NCI-H1092 treated with DMSO at 0.1 percent for 48 hours (cell line): ENCODE measurements around the gene MYLIP.
"Not testable (repeated sequence)": the region's sequence is repeated elsewhere in the genome, so short reads cannot be mapped to it uniquely, and the experiment has no call there.

Experiments
- DNase-seq: peaks from one replicate; lab custom pipeline; 2025; lab: John Stamatoyannopoulos, UW

Gene MYLIP

DNA sequence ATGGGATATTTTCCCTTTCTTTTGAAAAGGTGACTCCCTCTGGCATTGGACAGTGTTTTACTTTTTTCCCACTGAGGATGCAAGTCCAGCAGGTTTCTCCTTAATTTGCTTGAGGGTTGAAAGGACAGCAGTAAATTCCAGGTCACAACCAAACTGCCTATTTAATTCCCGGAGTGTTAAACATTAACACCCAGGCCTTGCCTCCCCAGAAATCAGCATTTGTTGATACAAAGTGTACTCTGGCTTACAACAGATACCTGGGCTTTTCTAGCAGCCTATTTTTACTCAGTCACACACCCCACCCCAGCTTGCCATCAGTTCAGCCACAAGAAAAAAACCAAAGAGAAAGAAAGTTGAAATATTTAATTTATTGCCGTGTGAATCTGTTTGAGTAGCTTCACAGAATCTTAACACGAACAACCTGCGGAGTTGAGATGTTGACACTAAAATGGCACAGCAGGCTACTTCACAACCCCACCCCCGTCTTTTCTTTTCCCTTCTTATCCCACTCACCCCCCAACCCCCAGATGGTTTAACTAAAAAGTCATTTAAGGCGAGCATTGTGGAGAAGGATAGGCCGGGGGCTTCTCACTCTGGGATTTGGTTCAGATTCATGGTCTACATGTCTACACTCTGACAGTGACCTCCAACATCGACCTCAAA is 45.7 kb downstream of the MYLIP start:
- DNase-seq, result no peak

DNA sequence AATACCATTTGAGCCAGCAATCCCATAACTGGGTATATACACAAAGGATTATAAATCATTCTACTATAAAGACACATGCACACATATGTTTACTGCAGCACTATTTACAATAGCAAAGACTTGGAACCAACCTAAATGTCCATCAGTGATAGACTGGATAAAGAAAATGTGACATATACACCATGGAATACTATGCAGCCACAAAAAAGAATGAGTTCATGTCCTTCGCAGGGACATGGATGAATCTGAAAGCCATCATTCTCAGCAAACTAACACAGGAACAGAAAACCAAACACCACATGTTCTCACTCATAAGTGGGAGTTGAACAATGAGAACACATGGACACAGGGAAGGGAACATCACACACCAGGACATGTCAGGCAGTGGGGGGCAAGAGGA is 47.7 kb downstream of the MYLIP start:
- not testable (repeated sequence) for DNase-seq

DNA sequence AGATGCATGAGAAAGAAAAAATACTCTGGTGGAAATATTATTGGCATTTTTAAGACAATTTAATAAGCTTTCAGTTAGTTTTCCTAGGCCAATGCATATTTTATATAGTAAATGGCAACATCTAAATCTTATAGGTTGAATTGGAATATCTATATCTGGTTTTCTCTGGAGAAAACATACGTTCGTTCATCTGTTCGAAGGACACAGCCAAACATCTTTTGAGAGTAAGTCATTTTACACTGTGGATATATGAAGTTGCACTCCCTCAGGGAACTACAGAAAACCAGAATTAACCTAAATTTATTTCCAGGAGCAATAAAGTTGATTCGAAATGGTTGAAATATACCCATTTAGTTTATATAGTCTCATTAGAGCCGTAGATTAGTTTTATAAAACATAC is 49.0 kb downstream of the MYLIP start:
- DNase-seq, result no peak

DNA sequence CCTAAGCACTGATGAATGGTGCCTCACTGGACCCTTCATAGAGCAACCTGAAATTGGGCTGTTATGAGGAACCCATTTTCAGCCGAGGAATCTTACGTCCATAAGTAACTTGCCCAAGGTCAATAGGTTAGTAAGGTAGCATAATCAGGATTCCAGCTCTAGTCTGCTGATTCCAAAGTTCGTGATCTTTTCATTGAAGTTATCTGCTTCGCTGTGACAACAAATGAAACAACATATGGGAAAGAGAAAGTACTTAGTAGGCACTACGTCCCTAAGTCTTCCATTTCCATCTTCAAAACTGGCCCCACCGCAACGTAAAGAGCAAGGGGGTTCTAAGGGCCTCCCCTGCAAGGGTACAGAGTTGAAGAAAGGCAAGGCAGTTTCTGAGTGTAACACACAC is 49.5 kb downstream of the MYLIP start:
- no peak for DNase-seq

DNA sequence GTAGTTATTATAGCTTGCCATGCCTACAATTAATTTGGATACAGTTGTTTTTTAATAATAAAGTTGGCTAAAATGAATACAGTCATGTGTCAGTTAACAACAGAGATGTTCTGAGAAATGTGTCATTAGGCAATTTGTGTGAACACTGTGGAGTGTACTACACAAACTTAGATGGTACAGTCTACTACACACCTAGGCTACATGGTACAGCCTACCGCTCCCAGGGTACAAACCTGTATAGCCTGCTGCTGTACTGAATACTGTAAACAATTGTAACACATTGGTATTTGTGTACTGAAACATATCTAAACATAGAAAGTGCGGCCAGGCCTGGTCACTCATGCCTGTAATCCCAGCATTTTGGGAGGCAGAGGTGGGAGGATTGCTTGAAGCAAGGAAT is 50.2 kb downstream of the MYLIP start:
- DNase-seq, result no peak

DNA sequence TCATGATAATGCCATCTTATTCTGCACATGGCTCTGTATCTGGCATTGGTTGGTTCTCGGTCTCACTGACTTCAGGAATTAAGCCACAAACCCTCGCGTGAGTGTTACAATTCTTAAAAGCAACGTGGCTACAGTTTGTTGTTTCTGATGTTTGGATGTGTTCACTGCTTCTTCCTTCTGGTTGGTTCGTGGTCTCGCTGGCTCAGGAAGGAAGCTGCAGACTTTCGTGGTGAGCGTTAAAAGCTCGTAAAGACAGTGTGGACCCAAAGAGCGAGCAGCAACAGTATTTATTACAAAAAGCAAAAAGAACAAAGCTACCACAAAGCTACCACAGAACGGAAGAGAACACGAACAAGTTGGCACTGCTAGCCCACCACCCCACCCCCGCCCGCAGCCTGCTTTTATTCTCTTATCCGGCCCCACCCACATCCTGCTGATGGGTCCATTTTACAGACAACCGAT is 51.1 kb downstream of the MYLIP start:
- DNase-seq, result no peak

DNA sequence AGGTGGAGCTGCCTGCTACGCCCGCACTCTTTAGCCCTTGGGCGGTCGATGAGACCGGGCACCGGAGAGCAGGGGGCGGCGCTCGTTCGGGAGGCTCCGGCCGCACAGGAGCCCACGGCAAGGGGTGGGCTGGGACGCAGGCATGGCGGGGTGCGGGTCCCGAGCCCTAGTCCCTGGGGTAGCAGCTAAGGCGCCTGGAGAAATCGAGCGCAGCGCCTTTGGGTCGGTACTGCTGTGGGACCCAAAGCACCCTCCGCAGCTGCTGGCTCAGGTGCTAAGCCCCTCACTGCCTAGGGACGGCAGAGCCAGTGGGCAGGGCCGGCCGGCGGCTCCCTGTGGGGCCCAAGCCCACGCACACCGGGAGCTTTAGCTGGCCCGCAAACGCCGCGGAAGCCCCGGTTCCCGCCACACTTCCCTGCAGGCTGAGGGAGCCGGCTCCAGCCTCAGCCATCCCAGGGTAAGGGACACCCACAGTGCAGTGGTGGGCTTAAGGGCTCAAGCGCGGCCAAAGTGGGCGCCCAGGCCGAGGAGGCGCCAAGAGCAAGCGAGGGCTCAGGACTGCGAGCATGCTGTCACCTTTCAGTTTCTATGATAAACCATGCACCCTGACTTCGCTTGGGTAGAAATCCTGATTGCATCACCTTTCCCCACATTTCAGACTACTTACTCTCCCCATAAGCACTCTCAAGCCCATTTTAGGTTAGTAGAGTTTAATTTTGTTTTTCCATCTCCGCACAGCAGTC is 52.0 kb downstream of the MYLIP start:
- no peak for DNase-seq

DNA sequence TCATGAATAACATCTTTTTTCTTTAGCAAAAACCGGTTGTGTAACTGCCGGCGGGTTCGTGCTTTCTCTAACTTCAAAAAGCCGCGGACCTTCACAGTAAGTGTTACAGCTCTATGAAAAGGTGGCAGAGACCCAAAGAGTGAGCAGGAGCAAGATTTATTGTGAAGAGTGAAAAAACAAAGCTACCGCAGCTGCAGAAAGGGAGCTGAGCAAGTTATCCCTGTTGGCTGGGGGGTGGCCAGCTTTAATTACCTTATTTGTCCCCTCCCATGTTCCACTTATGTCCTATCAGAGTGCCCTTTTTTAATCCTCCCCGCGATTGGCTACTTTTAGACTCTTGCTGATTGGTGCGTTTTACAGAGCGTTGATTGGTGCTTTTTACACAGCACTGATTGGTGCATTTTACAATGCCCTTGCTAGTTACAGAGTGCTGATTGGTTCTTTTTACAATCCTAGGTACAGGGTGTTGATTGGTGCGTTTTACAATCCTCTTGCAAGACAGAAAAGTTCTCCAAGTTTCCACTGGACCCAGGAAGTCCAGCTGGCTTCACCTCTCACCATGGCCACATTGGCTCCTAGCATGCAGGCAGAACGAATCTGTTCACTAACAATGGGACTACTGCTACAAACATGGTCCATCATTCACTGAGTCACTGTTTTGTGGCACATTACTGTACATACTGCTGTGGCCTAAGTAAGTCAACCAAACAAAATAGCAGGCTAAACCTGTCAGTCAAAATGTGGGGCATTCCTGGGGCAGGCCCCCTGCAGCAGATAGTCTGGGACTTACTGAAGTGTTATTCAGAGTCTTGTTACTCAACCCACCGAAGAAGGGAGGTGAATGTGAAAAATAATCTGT is 52.8 kb downstream of the MYLIP start:
- no peak for DNase-seq

DNA sequence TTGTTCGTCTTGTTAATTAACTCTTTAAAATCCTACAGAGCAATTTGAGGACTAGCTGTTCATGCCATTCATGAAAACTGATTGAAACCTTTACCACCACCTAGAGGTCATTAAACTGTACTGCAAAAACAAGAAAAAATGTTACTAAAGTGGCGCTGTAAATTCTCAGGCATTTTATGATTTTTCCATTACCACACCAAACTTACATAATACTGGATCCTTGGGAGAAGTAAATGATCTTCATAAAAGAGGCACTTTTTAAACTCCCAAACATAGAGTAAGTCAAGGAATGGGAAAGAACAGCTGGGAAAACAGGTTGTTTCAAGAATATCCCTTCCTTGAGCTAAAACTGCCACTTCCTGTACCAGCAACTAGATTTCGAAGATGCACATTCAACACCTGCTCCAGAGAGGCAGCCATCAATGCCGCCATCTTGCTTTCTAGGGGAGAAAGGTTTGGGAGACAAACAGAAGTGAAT is 54.3 kb downstream of the MYLIP start:
- DNase-seq, result peak; percentile 14

DNA sequence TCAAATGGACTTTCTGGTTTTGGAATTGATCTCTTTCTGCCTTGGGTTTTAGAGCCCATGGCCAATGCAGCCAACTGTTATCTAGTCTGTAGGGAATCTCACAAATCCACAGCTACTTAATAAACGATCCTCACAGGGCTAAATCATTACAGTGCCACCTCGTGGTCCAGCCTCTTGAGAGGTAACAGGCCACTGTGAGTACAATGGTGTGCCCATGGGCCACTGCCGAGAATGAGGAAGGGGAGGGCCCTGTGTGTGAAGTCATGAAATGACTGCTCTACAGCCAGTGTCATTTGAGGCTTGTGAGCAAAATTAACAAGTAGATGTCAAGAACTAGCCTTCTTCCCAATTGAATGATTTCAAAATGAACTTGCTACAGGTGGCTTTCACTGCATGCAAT is 55.2 kb downstream of the MYLIP start:
- DNase-seq, result peak; percentile 1

DNA sequence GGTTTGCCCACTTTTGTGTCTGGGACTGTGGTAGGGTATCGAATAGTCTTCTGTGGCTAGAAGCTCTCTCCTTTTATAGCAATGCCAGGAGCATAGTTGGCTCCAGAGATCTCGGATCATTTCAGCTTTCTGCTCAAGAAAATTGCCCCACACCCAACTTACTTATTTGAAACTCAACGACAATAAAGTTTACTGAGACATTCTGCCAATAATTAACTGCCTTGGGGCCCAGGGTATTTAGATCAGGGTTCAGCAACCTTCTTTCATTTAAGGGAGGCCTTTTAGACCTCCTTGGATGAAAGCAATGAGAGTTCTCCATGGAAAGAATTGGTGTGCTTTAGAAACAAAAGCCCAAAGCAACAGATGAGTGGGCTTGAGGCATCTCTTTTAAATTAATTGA is 55.7 kb downstream of the MYLIP start:
- DNase-seq, result no peak

DNA sequence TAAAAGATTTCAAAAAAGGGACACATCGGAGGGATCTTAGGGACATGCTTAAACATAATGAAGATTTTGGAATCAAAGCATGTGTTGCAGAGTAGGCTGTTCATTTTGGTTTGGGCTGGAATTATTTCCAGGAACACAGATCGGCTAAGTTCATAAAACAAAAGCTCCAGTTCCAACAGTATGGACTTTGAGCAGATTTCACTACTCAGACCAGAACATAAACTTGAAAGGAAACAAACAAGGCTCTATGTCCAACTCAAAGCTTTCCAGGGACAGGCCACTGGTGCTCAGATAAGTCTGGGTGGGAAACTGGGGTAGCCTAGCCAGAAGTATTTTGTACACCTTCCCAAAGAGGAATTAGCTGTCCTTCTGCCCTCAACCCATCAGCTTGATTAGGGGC is 58.3 kb downstream of the MYLIP start:
- no peak for DNase-seq

DNA sequence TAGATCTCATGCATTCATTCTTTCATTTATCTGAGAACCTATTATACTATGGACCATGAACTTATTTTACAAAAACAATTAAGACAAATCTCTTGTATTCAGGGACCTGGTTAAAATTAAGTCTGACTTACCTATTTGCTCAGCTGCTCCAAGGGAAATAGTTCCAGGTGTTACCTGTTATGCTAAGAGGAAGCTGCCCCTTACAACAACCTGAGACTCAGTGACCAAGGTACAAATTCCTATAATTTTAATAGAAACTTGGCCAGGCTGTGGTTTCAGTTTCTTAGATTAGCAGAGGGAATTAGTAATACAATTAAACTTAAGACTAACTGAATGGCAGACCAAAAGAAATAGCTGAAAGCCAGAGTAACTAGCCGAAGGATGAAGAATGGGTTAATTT is 61.3 kb downstream of the MYLIP start:
- DNase-seq, result no peak

DNA sequence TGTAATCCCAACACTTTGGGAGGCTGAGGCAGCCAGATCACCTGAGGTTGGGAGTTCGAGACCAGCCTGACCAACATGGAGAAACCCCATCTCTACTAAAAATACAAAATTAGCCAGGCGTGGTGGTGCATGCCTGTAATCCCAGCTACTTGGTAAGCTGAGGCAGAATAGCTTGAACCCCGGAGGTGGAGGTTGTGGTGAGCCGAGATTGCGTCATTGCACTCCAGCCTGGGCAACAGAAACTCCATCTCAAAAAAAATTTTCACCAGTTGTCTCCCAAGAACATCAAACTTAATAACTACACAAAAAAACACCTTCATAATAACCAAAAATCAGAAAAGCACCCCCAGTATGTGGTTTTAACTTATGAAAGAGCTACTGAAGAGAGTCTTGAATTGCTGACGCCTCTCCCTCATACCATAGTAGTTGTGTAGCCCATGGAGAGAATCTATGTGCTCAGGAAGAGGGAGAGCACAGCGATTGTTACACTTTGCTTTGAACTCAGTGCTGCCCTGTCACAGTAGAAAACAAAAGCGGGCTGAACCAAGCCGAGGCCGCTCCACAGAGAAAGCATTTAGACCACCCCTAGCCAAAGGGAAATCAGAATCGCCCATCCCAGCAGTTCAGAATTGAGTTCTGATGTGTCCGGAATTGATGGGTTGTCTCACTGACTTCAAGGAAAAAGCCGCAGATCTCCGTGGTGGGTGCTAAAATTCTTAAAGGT is 67.5 kb downstream of the MYLIP start:
- DNase-seq, result no peak

DNA sequence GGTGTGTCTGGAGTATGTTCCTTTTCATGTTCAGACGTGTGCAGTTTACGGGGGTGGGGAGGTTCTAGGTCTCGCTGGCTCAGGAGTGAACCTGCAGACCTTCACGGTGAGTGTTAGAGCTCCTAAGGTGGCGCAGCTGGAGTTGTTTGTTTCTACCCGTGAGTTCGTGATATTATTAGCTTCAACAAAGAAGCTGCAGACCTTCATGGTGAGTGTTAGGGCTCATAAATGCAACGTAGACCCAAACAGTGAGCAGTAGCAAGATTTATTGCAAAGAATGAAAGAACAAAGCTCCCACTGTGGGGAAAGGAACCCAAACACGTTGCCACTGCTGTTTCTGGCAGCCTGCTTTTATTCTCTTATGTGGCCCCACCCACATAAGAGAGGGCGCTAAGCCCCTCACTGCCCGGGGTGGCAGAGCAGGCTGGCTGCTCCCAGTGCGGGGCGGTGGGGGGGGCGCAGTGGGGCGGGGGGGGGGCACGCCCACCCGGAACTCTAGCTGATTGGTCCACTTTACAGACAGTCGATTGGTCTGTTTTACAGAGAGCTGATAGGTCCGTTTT is 68.2 kb downstream of the MYLIP start:
- no peak for DNase-seq
